ENCODE data around the gene C19orf12. TPM values are rescaled to one million over a fixed set of nuclear protein-coding genes. Genes with fewer than 3 reads are reported as not detected.

The C19orf12 gene
- total and polyA plus RNA-seq, 3 donors from 2014 or later = 20.8 to 40.5 (median 28.8) TPM

DNA sequence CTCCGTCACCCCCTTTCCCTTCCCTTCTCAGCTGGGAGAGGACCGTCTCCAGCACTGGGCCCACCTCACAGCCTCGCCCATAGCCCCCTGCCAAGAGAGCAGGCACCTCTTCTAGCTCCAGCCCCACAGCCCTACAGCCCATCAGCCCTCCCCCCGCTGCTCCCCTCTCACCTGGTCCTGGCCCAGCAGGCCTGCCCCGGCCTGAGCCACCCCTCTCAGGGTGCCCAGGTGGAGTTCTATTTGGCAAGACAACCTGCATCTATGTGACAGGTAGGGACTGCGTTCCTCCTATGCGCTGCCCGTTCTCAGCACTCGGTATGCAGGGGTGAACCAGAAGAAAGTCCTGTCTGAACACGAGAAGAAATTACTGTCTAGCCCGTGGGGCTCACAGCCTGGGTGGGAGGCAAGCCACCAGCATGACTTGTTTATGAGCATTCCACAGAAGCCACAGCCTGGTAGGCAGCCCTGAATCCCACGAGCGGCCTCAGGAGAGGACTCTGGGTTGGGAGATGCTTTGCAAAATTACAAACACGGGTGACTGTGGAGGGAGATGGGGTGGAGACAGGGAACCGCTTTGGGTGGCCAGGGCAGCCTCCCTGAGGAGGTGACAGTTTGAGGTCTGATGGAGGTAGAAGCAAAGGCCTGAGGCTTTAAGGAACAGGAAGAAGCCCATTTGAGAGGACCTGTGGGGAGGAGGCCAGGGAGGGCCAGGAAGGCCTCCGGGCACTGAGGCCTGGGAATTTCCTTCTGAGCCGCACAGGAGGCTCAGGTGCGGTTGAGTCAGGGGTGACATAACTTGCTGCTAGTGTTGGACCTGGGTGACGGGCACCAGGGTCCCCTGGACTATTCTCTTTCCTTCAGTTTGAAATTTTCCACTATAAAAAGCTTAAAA is 51.0 kb downstream of the C19orf12 start:
- DNase-seq = no peak
- peak overlapping the region; percentile 84 to 87 for H3K27ac ChIP-seq
- WGBS, 2 donors = 84 to 85% methylated on average over 19 of the region's 19 CpGs
- H3K9me3 ChIP-seq = no peaks in the 10 kb centered on the region
- H3K27me3 ChIP-seq = no peaks in the 10 kb centered on the region
- TF ChIP-seq, protein P1, sequence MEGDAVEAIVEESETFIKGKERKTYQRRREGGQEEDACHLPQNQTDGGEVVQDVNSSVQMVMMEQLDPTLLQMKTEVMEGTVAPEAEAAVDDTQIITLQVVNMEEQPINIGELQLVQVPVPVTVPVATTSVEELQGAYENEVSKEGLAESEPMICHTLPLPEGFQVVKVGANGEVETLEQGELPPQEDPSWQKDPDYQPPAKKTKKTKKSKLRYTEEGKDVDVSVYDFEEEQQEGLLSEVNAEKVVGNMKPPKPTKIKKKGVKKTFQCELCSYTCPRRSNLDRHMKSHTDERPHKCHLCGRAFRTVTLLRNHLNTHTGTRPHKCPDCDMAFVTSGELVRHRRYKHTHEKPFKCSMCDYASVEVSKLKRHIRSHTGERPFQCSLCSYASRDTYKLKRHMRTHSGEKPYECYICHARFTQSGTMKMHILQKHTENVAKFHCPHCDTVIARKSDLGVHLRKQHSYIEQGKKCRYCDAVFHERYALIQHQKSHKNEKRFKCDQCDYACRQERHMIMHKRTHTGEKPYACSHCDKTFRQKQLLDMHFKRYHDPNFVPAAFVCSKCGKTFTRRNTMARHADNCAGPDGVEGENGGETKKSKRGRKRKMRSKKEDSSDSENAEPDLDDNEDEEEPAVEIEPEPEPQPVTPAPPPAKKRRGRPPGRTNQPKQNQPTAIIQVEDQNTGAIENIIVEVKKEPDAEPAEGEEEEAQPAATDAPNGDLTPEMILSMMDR (IDR thresholded peaks at IDR 0.05) = no peak
- TF ChIP-seq POLR2A (IDR thresholded peaks at IDR 0.05) = no peak
- peak overlapping the region in 1 of 2 donors; percentile 95 for H3K4me3 ChIP-seq
- H3K36me3 ChIP-seq (ENCODE audit: low read depth, missing control alignments) = no peaks in the 10 kb centered on the region
- H3K4me1 ChIP-seq = peaks cover 66% of the 10 kb centered on the region
- intact Hi-C loops (cut with DNase I; ENCODE audit: low total_unique reads) = no loop called here

DNA sequence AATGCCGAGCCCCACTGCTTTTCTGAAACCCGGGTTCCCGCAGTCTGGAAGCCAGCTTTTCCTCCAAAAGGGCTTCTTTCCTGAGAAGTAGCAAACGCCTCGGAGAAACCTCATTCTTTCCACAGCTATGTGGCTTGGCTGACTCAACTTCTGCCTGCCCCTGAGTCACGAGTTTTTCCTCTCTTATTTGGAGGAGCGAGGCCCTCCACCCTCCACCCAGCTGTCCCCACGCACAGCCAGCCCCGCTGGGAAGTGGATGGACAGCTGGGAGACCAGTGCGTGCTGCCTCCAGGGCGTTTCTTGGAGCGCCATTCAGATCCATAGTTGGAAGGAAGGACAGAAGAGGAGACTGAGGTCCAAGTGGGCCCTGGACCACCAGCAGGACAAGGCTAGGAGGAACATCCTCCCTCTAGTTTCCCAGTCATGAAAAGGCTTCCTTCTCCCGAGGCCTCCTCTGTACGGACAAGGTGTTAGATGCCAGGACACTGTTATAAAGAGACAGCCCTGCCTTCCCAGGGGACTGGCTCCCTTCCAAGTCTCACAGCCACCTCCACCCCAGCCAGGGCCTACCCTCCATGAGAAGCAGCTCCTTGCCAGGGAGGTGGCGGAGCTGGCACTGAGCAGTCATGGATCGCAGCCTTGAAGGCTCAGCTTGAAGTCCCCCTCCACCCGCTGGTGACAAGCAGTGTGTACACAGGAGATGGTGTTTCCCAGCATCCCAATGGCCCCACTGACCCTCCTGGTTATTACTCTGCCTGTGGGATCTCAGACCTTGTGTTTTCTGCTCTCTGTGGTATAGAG is 52.3 kb downstream of the C19orf12 start:
- Histone ChIP-seq H3K36me3 (ENCODE audit: low read depth, missing control alignments) (no peaks in the 10 kb centered on the region), H3K4me3 (no peak overlapping the region), H3K27ac (peak overlapping the region; percentile 84 to 87), H3K4me1 (peaks cover 55% of the 10 kb centered on the region), H3K9me3 (no peaks in the 10 kb centered on the region), H3K27me3 (no peaks in the 10 kb centered on the region)
- intact Hi-C loops (cut with DNase I; ENCODE audit: low total_unique reads) = no loop called here
- TF ChIP-seq, protein P1 (IDR thresholded peaks at IDR 0.05) = no peak
- no peak for TF ChIP-seq POLR2A (IDR thresholded peaks at IDR 0.05)
- WGBS, 2 donors = 36 to 44% methylated on average over 13 to 17 of the region's 17 CpGs
- peak; percentile 65 for DNase-seq

DNA sequence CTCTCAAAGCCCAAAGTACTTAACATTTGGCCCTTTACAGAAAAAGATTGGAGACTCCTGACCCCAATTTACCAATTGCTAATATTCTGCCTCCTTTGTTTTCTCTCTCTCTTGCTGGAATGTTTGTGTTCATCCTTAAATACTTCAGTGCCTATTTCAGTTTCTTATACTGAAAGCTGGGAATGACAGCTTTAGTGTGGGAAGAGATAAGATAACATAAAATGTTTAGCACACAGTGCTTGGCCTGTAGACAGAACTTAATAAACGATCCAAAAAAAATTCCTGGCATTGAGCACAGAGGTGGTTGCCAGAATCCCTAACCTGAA is 52.8 kb downstream of the C19orf12 start:
- Histone ChIP-seq H3K27ac (peak overlapping the region; percentile 84 to 87), H3K4me3 (no peak overlapping the region), H3K36me3 (ENCODE audit: low read depth, missing control alignments) (no peaks in the 10 kb centered on the region), H3K9me3 (no peaks in the 10 kb centered on the region), H3K4me1 (peaks cover 49% of the 10 kb centered on the region), H3K27me3 (no peaks in the 10 kb centered on the region)
- 18 to 32% methylated on average over 1 of the region's 1 CpG for whole genome bisulfite sequencing, 2 donors
- TF ChIP-seq, protein P1 (IDR thresholded peaks at IDR 0.05) = no peak
- TF ChIP-seq POLR2A (IDR thresholded peaks at IDR 0.05) = no peak
- DNase-seq = no peak
- intact Hi-C loops (cut with DNase I; ENCODE audit: low total_unique reads) = no loop called here

DNA sequence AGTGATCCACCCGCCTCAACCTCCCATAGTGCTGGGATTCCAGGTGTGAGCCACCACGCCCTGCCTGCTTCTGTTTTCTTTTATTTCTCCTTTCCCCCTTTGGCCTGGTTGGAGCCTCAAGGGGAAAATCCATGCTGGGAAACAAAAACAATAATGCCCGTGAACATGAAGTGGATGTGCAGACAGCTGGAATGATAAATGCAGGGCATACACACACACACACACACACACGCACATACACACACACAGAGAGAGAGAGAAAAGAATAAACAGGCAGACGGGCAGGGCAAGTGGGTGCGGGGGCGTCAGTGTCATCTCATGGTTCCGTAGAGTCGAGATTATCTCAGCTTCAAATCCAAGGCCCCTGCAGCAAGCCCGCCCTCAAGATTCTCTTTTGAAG is 54.2 kb downstream of the C19orf12 start:
- Histone ChIP-seq H3K27me3 (no peaks in the 10 kb centered on the region), H3K4me3 (no peak overlapping the region), H3K27ac (peak overlapping the region in 1 of 2 donors; percentile 87), H3K36me3 (ENCODE audit: low read depth, missing control alignments) (no peaks in the 10 kb centered on the region), H3K4me1 (peaks cover 38% of the 10 kb centered on the region), H3K9me3 (no peaks in the 10 kb centered on the region)
- WGBS, 2 donors = 63 to 66% methylated on average over 10 of the region's 10 CpGs
- no peak for DNase-seq
- no peak for TF ChIP-seq POLR2A (IDR thresholded peaks at IDR 0.05)
- TF ChIP-seq, protein P1 (IDR thresholded peaks at IDR 0.05) = no peak
- intact Hi-C loops (cut with DNase I; ENCODE audit: low total_unique reads) = no loop called here

Data from testis (tissue), 3 donors.